OCI-LY7 (cell line): ENCODE results near the gene IQGAP2.
"Not testable (repeated sequence)": the region's sequence is repeated elsewhere in the genome, so short reads cannot be mapped to it uniquely, and the experiment has no call there.

Experiments used
- EZH2phosphoT487 ChIP-seq: fragments of 200-600 bp; sonication (generic); IDR thresholded peaks from 2 replicates; pipeline ENCODE4 v1.6.1; 2018; ENCODE audit warnings: low read depth, borderline replicate concordance, mild to moderate bottlenecking, mixed run types, antibody characterized with exemption, low read length, moderate library complexity, mixed read lengths
- TF ChIP-seq, protein P1 (sequence below): fragments of 200-600 bp; sonication (generic); conservative IDR thresholded peaks from 2 replicates; pipeline ENCODE4 v1.5.1; 2014; ENCODE audit warnings: mild to moderate bottlenecking, antibody characterized with exemption, low read length, moderate library complexity, mixed read lengths

GRCh38 chr5:76437507-76437906 is 34.4 kb downstream of the IQGAP2 start:
- TF ChIP-seq, protein P1, sequence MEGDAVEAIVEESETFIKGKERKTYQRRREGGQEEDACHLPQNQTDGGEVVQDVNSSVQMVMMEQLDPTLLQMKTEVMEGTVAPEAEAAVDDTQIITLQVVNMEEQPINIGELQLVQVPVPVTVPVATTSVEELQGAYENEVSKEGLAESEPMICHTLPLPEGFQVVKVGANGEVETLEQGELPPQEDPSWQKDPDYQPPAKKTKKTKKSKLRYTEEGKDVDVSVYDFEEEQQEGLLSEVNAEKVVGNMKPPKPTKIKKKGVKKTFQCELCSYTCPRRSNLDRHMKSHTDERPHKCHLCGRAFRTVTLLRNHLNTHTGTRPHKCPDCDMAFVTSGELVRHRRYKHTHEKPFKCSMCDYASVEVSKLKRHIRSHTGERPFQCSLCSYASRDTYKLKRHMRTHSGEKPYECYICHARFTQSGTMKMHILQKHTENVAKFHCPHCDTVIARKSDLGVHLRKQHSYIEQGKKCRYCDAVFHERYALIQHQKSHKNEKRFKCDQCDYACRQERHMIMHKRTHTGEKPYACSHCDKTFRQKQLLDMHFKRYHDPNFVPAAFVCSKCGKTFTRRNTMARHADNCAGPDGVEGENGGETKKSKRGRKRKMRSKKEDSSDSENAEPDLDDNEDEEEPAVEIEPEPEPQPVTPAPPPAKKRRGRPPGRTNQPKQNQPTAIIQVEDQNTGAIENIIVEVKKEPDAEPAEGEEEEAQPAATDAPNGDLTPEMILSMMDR: not testable (repeated sequence)
- not testable (repeated sequence) for TF ChIP-seq EZH2phosphoT487
